ENCODE results near the gene LGR5. TPM values are rescaled to one million over a fixed set of nuclear protein-coding genes. Genes with fewer than 3 reads are reported as not detected.

The LGR5 gene
- total and polyA plus RNA-seq, 2 of the 4 experiments (the other 2 are of a cell fraction) = not detected

DNA sequence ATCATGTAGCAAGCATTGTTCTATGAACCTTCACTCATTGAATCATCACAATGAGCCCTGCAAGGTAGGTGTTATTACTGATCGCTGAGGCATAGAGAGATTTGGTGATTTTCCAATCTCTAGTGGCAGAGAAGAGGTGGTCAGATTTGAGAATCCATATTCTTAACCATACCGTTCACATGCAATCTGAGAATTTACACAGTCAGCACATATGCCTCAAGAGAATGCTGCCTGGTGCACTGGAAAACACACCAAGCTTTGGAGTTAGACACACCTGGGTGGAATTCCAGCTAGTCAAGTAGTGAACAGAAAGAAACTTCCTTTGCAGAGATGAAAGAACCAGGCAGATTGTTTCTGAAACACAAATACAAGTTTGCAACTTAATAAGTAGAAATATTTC is 94.1 kb downstream of the LGR5 start:
- H2AFZ ChIP-seq (replicated peaks; ENCODE audit: low read length, poor library complexity) = no peak overlapping the region
- dilution Hi-C loops (cut with HindIII; ENCODE audit: low sequenced_read_pairs, unreplicated experiment) (no loop called here), intact Hi-C loops (cut with micrococcal nuclease) (no loop called here), in situ Hi-C loops (cut with MboI; ENCODE audit: low sequenced_read_pairs) (no loop called here)
- H3K56ac ChIP-seq (ENCODE audit: extremely low read depth, insufficient read depth, low read length) = no peak overlapping the region
- no peaks in the 10 kb centered on the region for H3K4me1 ChIP-seq (ENCODE audit: control insufficient read depth, insufficient read depth, low read length)
- H4K91ac ChIP-seq (ENCODE audit: insufficient read depth, low read depth, low read length) = no peak overlapping the region
- no peak overlapping the region for H2AK5ac ChIP-seq (ENCODE audit: low read depth, low read length)
- ATAC-seq (ENCODE audit: low read depth) (no peak), DNase-seq (no peak)
- no peaks in the 10 kb centered on the region for H3K36me3 ChIP-seq (ENCODE audit: control insufficient read depth, insufficient read depth, low read length)
- no peak overlapping the region for H4K5ac ChIP-seq (ENCODE audit: low read depth, low read length)
- no peak overlapping the region for H3K4me2 ChIP-seq (ENCODE audit: low read depth, low read length)
- no peaks in the 10 kb centered on the region for H3K9me1 ChIP-seq (ENCODE audit: insufficient read depth, low read length)
- H3K18ac ChIP-seq (ENCODE audit: low read depth, low read length) = no peak overlapping the region
- H2BK20ac ChIP-seq (ENCODE audit: low read depth, low read length) = no peak overlapping the region
- H3K23ac ChIP-seq (ENCODE audit: low read depth, low read length) = no peak overlapping the region
- no peak overlapping the region for H2BK15ac ChIP-seq (ENCODE audit: low read depth, low read length)
- TF ChIP-seq ELK1 (IDR thresholded peaks at IDR 0.05; ENCODE audit: borderline replicate concordance, low read depth, low read length) (no peak), MAFK (IDR thresholded peaks at IDR 0.05; ENCODE audit: low read depth, low read length) (peak; percentile 65)
- H3K9ac ChIP-seq (ENCODE audit: low read depth, low read length) = no peak overlapping the region
- no TSS peak for BruUV-seq (replicated peaks)
- H3K14ac ChIP-seq (replicated peaks; ENCODE audit: low read depth, low read length) = no peak overlapping the region
- ChIA-PET CTCF (interaction anchor here (0.9 kb wide), 1 partner anchor 18 kb away, joined by 3 read pairs; no protein-coding TSS in a partner anchor), POLR2A (ENCODE audit: unreplicated experiment) (no interaction called here)
- no peaks in the 10 kb centered on the region for H3K79me1 ChIP-seq (ENCODE audit: low read depth in 1 of 2, low read length in 2 of 2)
- H4K20me1 ChIP-seq (ENCODE audit: insufficient read depth, low read length) = no peaks in the 10 kb centered on the region
- H3K9me3 ChIP-seq (ENCODE audit: control insufficient read depth, insufficient read depth, low read length) = no peaks in the 10 kb centered on the region
- no peak overlapping the region for H2AK9ac ChIP-seq (replicated peaks; ENCODE audit: low read depth, low read length, poor library complexity)
- no peak overlapping the region for H4K8ac ChIP-seq (ENCODE audit: low read depth in 2 of 2, low read length in 2 of 2)
- H3K4me3 ChIP-seq (ENCODE audit: insufficient read depth, low read depth, low read length) = no peak overlapping the region
- no CpG with 5 or more reads among the region's 2 CpGs for WGBS, 2 experiments (ENCODE audit: extremely low coverage in 2 of 2, insufficient read length in 1 of 2)
- H2BK120ac ChIP-seq (ENCODE audit: low read depth, low read length) = no peak overlapping the region
- H2BK5ac ChIP-seq (ENCODE audit: low read depth, low read length, poor library complexity, severe bottlenecking) = no peak overlapping the region
- no peak overlapping the region for H3K4ac ChIP-seq (ENCODE audit: low read depth, low read length)
- H3K27ac ChIP-seq (ENCODE audit: insufficient read depth, low read length) = no peak overlapping the region
- H3K27me3 ChIP-seq (ENCODE audit: control insufficient read depth, insufficient read depth, low read length) = no peaks in the 10 kb centered on the region; the same call in 1 of the 2 replicates

Data from IMR-90 (cell line).